ENCODE measurements around the gene ZNF473. TPM values are rescaled to one million over a fixed set of nuclear protein-coding genes. Genes with fewer than 3 reads are reported as not detected.

The ZNF473 gene
- total RNA-seq = 6.3 and 9.4 TPM in 2 replicates

DNA sequence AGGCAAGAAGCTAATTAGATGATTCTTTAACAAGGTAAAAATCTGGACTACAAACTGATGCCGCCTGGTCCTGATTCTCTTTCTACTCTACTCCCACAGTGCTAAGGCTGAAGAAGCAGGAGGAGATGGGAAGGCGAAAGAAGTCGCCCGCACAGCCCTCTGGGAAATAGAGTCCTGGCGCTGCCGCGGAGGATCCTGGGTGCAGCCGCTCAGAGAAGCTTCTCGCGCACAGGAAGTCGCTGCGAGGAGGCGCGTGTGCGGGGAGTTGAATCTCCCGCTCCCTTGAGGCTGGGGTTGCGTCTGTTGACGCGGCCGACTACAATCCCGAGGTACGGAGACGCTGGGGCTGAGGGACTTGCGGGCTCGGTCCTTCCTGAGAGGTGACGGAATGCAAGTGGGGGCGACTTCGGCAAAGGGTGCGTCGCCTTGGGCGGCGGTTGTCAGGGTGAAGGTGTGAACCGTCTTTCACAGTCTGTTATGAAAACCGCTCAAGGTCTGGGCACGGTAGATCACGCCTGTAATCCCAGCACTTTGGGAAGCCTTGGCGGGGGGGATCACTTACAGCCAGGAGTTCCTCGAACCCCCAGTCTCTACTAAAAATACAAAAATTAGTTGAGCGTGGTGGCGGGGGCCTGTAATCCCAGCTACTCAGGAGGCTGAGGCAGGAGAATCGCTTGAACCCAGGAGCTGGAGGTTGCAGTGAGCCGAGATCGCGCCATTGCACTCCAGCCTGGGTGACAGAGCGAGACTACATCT is at the start of gene ZNF473:
TSS of gene ZNF473 (plus strand) at position 212 of the 756 bp plus-strand sequence. CDS start 5,078 bp downstream, outside the sequence.
- no peak for DNase-seq (ENCODE audit: extremely low read depth, low read depth, low spot score)

- no peak for DNase-seq (ENCODE audit: extremely low read depth, low read depth, low spot score)
These were observed 49.3 kb upstream of the ZNF473 start for GRCh38 chr19:49976496-49976895.

DNA sequence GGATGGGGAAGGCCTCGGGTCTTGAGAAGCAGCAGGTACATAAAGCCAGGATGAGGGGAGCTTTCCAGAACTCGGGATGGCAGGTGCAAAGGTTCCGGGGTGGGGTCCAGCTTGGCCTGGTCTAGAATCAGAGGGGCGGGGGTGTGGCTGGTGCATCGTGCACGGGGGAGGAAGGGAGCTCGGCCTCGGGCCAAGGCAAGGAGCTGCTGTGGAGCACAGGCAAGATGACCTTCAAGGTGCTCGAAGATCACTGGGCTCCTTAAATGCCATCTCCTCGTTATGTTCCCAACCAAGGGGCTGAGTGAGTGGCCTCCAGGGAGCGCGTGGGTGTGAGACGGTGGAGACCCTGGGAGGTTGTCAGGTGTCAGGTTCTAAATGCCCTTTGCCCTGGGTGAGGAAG is 48.7 kb upstream of the ZNF473 start:
- DNase-seq (ENCODE audit: extremely low read depth, low read depth, low spot score) = no peak

GRCh38 chr19:49977881-49978280 is 47.9 kb upstream of the ZNF473 start:
- DNase-seq (ENCODE audit: extremely low read depth, low read depth, low spot score) = no peak

GRCh38 chr19:49978324-49978723 is 47.5 kb upstream of the ZNF473 start:
- no peak for DNase-seq (ENCODE audit: extremely low read depth, low read depth, low spot score)

- DNase-seq (ENCODE audit: extremely low read depth, low read depth, low spot score) = no peak
These were observed 43.9 kb upstream of the ZNF473 start for GRCh38 chr19:49981603-49982593.

GRCh38 chr19:49983645-49984229 is 42.1 kb upstream of the ZNF473 start:
- no peak for DNase-seq (ENCODE audit: extremely low read depth, low read depth, low spot score)

GRCh38 chr19:49984491-49984890 is 41.3 kb upstream of the ZNF473 start:
- DNase-seq (ENCODE audit: extremely low read depth, low read depth, low spot score) = no peak

DNA sequence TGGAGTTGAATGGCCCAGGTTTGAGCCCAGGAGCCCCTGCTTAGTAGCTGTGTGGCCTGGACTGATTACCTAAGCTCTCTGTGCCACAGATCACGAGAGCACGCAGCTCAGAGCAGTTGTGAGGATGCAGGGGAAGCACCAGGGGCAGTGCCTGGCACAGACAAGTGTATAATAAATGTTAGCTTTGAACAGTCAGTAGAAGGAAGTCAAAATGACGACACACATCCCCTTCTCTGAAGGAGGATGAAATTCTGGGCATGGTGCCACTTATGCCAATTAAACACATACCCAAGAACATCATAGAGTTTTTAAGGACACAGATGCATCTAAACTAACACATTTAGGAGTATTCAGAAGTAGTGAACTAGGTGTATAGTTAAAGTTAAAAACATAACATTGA is 39.9 kb upstream of the ZNF473 start:
- no peak for DNase-seq (ENCODE audit: extremely low read depth, low read depth, low spot score)

- no peak for DNase-seq (ENCODE audit: extremely low read depth, low read depth, low spot score)
These were observed 39.5 kb upstream of the ZNF473 start for GRCh38 chr19:49986354-49986753.

GRCh38 chr19:49987159-49987698 is 38.6 kb upstream of the ZNF473 start:
- DNase-seq (ENCODE audit: extremely low read depth, low read depth, low spot score) = peak; percentile 79

DNA sequence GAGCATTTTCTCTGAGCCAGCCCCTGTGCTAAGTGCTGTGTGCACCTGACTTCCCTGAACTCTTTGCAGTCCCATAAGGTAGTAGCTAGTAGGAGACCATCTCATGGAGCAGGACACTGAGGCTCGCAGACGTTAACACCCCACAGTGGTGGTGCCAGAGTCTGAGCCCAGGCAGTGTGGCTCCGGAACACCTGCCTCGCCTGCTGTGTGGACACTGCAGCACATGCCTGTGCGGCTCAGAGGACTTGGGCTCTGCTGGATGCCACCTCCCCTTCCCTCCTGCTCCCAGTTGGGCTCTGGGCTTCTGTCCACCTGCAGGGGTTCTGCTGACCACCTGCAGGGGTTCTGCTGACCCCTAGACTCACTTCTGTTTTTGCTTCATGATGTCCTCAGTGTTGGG is 37.8 kb upstream of the ZNF473 start:
- DNase-seq (ENCODE audit: extremely low read depth, low read depth, low spot score) = no peak

- no peak for DNase-seq (ENCODE audit: extremely low read depth, low read depth, low spot score)
These were observed 37.4 kb upstream of the ZNF473 start for GRCh38 chr19:49988433-49988832.

DNA sequence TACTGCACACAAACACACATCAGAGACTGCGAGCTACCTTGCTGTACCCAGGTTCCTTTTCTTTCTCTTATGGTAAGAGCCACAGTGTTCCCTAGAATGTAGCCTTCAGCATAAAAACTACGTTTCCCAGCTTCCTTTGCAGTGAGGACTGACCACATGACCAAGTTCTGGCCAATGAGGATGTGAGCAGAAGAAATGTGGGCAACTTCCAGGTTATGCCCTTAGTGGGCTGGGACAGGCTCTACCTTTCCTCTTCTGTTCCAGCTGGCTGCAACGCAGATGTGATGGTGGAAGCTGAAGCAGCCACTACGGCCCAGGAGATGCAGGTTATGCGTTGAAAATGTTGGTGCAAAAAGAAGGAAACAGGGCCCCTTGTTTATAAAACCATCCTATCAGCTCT is 28.1 kb upstream of the ZNF473 start:
- DNase-seq (ENCODE audit: extremely low read depth, low read depth, low spot score) = no peak

DNA sequence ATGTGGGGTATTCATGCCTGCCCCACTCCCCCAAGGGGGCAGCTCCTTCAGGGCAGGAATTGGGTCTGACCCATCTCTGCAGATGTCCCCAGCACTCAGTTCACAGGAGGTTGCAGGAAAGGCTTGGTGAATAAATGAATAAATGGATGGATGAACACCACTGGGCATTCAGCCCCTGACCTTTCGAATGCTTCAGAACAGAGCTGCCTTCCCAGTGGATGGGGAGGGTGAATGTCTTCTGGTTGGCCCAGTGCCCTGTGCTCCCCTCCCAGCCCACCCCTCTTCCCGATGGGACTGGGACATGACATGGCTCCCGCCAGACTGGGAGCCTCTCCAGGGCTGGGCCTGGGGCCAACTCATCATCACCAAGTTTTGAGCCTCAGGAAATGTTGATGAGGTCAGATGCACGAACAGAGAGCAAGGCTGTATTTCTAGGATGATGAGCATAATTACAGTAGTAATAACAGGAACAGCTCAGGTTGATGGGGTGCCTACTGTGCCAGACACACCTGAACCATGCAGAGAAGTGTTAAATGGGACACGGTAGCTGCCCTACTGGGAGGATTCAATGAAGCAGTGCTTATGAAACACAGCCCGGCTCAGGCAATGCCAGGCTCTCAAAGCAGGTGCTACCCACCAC is 26.3 kb upstream of the ZNF473 start:
- DNase-seq (ENCODE audit: extremely low read depth, low read depth, low spot score) = no peak

DNA sequence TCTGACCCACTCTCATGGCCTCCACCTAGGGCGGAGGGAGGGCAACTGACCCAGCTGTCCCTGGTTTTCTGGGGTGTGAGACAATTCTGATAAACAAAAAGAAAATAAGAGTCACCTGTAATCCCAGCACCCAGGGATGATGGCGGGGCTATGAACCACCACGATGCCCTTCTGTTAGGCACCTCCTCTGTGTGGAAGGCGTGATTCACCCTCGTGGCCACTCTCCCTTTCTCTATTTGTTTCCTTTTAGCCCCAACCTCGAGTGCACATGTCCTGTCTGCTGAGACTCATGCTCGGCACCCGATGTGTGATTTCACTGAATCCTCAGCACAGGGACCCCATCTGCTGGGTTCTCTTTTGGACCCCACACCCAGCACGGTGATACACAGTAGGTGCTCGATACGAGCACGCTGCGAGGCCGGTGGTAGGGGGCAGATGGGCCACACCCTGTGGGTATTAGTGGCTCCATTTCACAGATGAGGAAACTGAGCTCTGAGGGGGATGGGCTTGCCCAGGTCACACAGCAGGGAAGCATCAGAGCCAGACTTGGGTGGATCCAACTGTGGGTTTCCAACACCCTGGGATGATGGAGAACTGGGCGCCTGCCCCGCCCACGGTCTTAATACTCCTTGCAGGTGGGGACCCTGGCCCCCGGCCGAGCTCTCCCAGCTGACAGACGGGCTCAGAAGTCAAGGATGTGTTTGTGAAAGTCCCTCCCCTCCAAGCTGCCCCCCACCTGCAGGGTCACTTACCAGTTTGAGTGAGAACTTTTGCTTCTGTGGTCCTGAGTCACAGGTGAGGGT is 25.6 kb upstream of the ZNF473 start:
- no peak for DNase-seq (ENCODE audit: extremely low read depth, low read depth, low spot score)

DNA sequence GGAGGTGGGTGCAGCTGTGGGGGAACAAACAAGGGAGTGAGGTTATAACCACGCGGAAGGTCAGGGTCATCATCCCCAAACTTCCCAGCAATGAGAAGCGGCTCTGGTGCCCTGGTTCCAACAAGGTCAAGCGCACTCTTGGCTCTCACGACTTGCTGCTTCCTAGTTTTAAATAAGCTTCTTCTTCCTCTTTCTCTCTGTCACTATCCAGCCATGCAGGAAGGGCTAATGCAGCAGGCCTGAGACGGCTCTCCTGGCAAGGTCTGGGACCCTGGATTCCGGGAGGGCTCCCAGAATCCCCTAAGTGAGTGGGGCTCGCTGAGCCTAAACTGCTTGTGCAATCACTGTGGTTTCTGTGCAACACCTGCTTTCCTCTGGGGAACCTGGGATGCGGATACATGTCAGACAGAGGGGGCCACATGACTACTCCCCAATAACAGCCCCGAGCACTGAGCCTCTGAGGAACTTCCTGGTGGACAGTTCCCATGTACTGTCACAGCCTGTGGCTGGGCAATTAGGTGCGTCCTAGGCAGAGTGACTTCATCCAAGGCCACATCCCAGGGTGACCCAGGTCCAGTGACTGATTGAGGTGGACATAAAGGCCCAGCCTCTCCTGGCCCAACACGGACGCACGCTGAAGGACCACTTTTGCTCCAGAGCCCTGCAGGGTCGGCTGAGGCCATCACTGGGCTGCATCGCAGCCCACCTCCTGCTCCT is 24.8 kb upstream of the ZNF473 start:
- no peak for DNase-seq (ENCODE audit: extremely low read depth, low read depth, low spot score)

GRCh38 chr19:50001775-50002174 is 24.0 kb upstream of the ZNF473 start:
- no peak for DNase-seq (ENCODE audit: extremely low read depth, low read depth, low spot score)

DNA sequence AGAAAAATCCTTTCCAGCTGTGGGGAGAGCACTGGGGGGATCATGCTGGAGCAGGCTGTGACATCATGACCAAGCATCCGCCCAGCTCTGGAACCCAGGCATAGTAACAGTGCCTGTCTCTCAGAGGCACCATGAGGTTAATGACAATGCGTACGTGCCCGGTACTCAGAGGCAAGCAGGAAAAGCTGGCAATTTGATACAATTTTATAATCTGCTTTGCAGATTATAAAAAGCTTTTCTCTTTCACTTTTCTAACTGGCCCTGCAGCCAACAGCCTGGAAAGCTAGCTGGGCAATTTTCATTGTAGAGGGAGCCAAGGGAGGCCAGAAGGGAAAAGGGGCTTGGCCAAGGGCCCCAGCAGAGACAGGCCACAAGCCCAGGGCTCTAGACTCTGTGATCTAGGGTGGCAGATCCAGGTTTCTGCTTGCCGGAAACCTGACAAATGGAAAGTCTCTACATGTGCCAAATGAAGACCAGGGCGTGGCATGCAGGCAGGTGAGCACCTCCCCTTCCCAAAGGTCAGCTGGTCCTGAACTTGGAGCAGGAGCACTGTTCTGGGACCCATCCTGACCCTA is 23.3 kb upstream of the ZNF473 start:
- DNase-seq (ENCODE audit: extremely low read depth, low read depth, low spot score) = no peak
